HepG2 (cell line): ENCODE measurements around the gene HBM. TPM values are rescaled to one million over a fixed set of nuclear protein-coding genes. Genes with fewer than 3 reads are reported as not detected.

Experiments
- CAMTA2 ChIP-seq: sonication (generic); formaldehyde crosslinking; IDR thresholded peaks from 2 replicates; pipeline ENCODE4 v1.4.0; 2020; ENCODE audit warnings: mild to moderate bottlenecking, missing genetic modification reagents, borderline replicate concordance
- CEBPG ChIP-seq: IDR thresholded peaks from 2 replicates; pipeline ENCODE4 v1.6.1; 2016
- EEA1 ChIP-seq: sonication (generic); formaldehyde crosslinking; IDR thresholded peaks from 2 replicates; pipeline ENCODE4 v1.5.1; 2020; ENCODE audit warnings: mild to moderate bottlenecking, missing genetic modification reagents, borderline replicate concordance
- ESRRA ChIP-seq: sonication (generic); formaldehyde crosslinking; IDR thresholded peaks from 2 replicates; pipeline ENCODE4 v1.5.1; 2020; ENCODE audit warnings: mild to moderate bottlenecking, low read depth, missing genetic modification reagents
- HBP1 ChIP-seq: IDR thresholded peaks from 2 replicates; pipeline ENCODE4 v1.6.1; 2016; ENCODE audit warnings: low read depth, control low read depth
- HMGXB4 ChIP-seq, 2 experiments: sonication (generic) in 1 of 2; formaldehyde crosslinking in 1 of 2; IDR thresholded peaks; 2 replicates each; pipeline versions ENCODE4 v1.4.0 to v1.6.1; 2018 to 2020; ENCODE audit warnings: missing genetic modification reagents in 2 of 2, borderline replicate concordance in 1 of 2, low read depth in 1 of 2, mild to moderate bottlenecking in 1 of 2, missing biosample characterization in 1 of 2
- KAT2B ChIP-seq: fragments of 150-350 bp; IDR thresholded peaks from 2 replicates; pipeline ENCODE4 v1.6.1; 2014; ENCODE audit warnings: low read depth, low read length, borderline replicate concordance
- KLF16 ChIP-seq, 2 experiments: sonication (generic) in 1 of 2; formaldehyde crosslinking in 1 of 2; IDR thresholded peaks; 2 replicates each; pipeline versions ENCODE4 v1.6.1 to v1.8.0; 2016 to 2023; ENCODE audit warnings: missing genetic modification reagents in 2 of 2, missing compliant biosample characterization in 1 of 2
- MTA3 ChIP-seq: sonication (generic); formaldehyde crosslinking; IDR thresholded peaks from 2 replicates; pipeline ENCODE4 v1.4.0; 2020; ENCODE audit warnings: missing genetic modification reagents
- RARG ChIP-seq: sonication (generic); formaldehyde crosslinking; IDR thresholded peaks from 2 replicates; pipeline ENCODE4 v1.4.0; 2020; ENCODE audit warnings: low read depth, mild to moderate bottlenecking, missing genetic modification reagents
- RCOR2 ChIP-seq: IDR thresholded peaks from 2 replicates; pipeline ENCODE4 v1.6.1; 2016; ENCODE audit warnings: missing biosample characterization, missing genetic modification reagents
- RELA ChIP-seq: sonication (generic); formaldehyde crosslinking; IDR thresholded peaks from 2 replicates; pipeline ENCODE4 v1.4.0; 2020; ENCODE audit warnings: missing genetic modification reagents
- SRSF4 ChIP-seq: fragments of 200-400 bp; formaldehyde crosslinking; IDR thresholded peaks from one replicate; pipeline ENCODE4 v1.6.1; 2018; ENCODE audit warnings: mild to moderate bottlenecking, low read depth, low read length, moderate library complexity; ENCODE audit not compliant: poor library complexity, severe bottlenecking
- ZNF274 ChIP-seq: sonication (generic); formaldehyde crosslinking; IDR thresholded peaks from 2 replicates; pipeline ENCODE4 v1.5.1; 2020; ENCODE audit warnings: mild to moderate bottlenecking, missing genetic modification reagents
- ZNF513 ChIP-seq: sonication (generic); formaldehyde crosslinking; conservative IDR thresholded peaks from 2 replicates; pipeline ENCODE4 v1.5.0; 2020; ENCODE audit warnings: missing genetic modification reagents
- ZNF567 ChIP-seq: sonication (generic); formaldehyde crosslinking; IDR thresholded peaks from 2 replicates; pipeline ENCODE4 v1.8.1; 2023; ENCODE audit warnings: mild to moderate bottlenecking, missing genetic modification reagents, borderline replicate concordance
- ZNF781 ChIP-seq: sonication (generic); formaldehyde crosslinking; IDR thresholded peaks from 2 replicates; pipeline ENCODE4 v1.5.1; 2020; ENCODE audit warnings: borderline replicate concordance, mild to moderate bottlenecking, missing genetic modification reagents; ENCODE audit errors: not compliant biosample characterization
- ZNF792 ChIP-seq: IDR thresholded peaks from 2 replicates; pipeline ENCODE4 v1.6.1; 2016
- polyA plus RNA-seq, 8 experiments: library from polyadenylated mRNA; depleted of rRNA in 3 of 8; stranded (reverse) in 7 of 8; unstranded in 1 of 8; fragments of >200 nt; fragmentation: Illumina TruSeq in 4 of 8; extraction: Trizol in 4 of 8; gene quantifications; 2 replicates each; pipeline versions ENCODE4 v1.2.1 to v1.2.3, GENCODE V29; 2011 to 2016; ENCODE audit warnings: low read depth in 4 of 8, missing spikeins in 1 of 8, mixed read lengths in 1 of 8; ENCODE audit not compliant: insufficient read depth in 1 of 8
- total RNA-seq, 5 experiments: library from RNA; depleted of rRNA; stranded (reverse); fragments of >200 nt; fragmentation: Illumina TruSeq; extraction: Trizol; gene quantifications; 2 replicates each; pipeline ENCODE4 v1.2.3, GENCODE V29; 2016; ENCODE audit warnings: low read depth in 1 of 5
- TF ChIP-seq, protein P1 (sequence below): sonication (generic); formaldehyde crosslinking; IDR thresholded peaks from 2 replicates; pipeline ENCODE4 v1.8.0; 2022; ENCODE audit warnings: mild to moderate bottlenecking, missing genetic modification reagents, borderline replicate concordance
- TF ChIP-seq, protein P2 (sequence below): sonication (generic); formaldehyde crosslinking; IDR thresholded peaks from 2 replicates; pipeline ENCODE4 v1.5.0; 2020; ENCODE audit warnings: mild to moderate bottlenecking, missing genetic modification reagents, moderate library complexity

HBM gene
- total and polyA plus RNA-seq, 2 of the 13 experiments (the other 11 are each of a cell fraction or from before 2014, with no cell fraction given) = not detected

GRCh38 chr16:180681-181564 is 15.1 kb downstream of the HBM start (continued):
- TF ChIP-seq ZNF781 (CRISPR knock-in tag) = peak; percentile 84
- TF ChIP-seq SRSF4 = no peak
- peak; percentile 92 for TF ChIP-seq ZNF792 (CRISPR knock-in tag)
- TF ChIP-seq CAMTA2 = peak; percentile 97; the same call in 1 of the 2 replicates
- TF ChIP-seq RCOR2 (CRISPR knock-in tag) = 0 out of 2 replicates have a peak, but pooled peaks have one; percentile 36
- TF ChIP-seq HBP1 (CRISPR knock-in tag) = peak; percentile 56
- no peak for TF ChIP-seq MTA3 (CRISPR knock-in tag)
- TF ChIP-seq RARG (CRISPR knock-in tag) = 0 out of 2 replicates have a peak, but pooled peaks have one; percentile 39
- peak; percentile 88 for TF ChIP-seq ESRRA (CRISPR knock-in tag)
- peak; percentile 93 to 96 for TF ChIP-seq KLF16 (CRISPR knock-in tag; IDR thresholded peaks at IDR 0.05)
- TF ChIP-seq ZNF274 (CRISPR knock-in tag) = peak; percentile 100
- TF ChIP-seq HMGXB4 (CRISPR knock-in tag; IDR thresholded peaks at IDR 0.05; ENCODE audit: borderline replicate concordance in 1 of 2, low read depth in 1 of 2) = peak; percentile 98
- TF ChIP-seq, protein P1, sequence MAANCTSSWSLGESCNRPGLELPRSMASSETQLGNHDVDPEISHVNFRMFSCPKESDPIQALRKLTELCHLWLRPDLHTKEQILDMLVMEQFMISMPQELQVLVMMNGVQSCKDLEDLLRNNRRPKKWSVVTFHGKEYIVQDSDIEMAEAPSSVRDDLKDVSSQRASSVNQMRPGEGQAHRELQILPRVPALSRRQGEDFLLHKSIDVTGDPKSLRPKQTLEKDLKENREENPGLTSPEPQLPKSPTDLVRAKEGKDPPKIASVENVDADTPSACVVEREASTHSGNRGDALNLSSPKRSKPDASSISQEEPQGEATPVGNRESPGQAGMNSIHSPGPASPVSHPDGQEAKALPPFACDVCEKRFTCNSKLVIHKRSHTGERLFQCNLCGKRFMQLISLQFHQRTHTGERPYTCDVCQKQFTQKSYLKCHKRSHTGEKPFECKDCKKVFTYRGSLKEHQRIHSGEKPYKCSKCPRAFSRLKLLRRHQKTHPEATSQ (CRISPR knock-in tag) = peak; percentile 93
- TF ChIP-seq ZNF513 (CRISPR knock-in tag) = no peak
- no peak for TF ChIP-seq CEBPG (CRISPR knock-in tag)
- TF ChIP-seq EEA1 = peak; percentile 99; the same call in 1 of the 2 replicates
- TF ChIP-seq ZNF567 (CRISPR knock-in tag) = peak; percentile 43; the same call in 1 of the 2 replicates
- TF ChIP-seq RELA (CRISPR knock-in tag) = 0 out of 2 replicates have a peak, but pooled peaks have one; percentile 55
- TF ChIP-seq KAT2B = no peak
- TF ChIP-seq, protein P2, sequence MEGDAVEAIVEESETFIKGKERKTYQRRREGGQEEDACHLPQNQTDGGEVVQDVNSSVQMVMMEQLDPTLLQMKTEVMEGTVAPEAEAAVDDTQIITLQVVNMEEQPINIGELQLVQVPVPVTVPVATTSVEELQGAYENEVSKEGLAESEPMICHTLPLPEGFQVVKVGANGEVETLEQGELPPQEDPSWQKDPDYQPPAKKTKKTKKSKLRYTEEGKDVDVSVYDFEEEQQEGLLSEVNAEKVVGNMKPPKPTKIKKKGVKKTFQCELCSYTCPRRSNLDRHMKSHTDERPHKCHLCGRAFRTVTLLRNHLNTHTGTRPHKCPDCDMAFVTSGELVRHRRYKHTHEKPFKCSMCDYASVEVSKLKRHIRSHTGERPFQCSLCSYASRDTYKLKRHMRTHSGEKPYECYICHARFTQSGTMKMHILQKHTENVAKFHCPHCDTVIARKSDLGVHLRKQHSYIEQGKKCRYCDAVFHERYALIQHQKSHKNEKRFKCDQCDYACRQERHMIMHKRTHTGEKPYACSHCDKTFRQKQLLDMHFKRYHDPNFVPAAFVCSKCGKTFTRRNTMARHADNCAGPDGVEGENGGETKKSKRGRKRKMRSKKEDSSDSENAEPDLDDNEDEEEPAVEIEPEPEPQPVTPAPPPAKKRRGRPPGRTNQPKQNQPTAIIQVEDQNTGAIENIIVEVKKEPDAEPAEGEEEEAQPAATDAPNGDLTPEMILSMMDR (CRISPR knock-in tag) = no peak; the same call in 1 of the 2 replicates
